Endothelial cell of umbilical vein (primary cell): ENCODE data around the gene INSRR.

ENCODE experiments used
- EZH2 ChIP-seq: IDR thresholded peaks from 2 replicates; pipeline ENCODE4 v1.6.1; 2012; ENCODE audit warnings: borderline replicate concordance, low read depth, mild to moderate bottlenecking, moderate library complexity, low read length, inconsistent platforms; ENCODE audit not compliant: severe bottlenecking
- FOS ChIP-seq: IDR thresholded peaks from 2 replicates; pipeline ENCODE4 v1.6.1; 2011; ENCODE audit warnings: mild to moderate bottlenecking, low read length, moderate library complexity, borderline replicate concordance; ENCODE audit not compliant: insufficient read depth
- GATA2 ChIP-seq: IDR thresholded peaks from 2 replicates; pipeline ENCODE4 v1.7.0; 2011; ENCODE audit warnings: low read depth, mild to moderate bottlenecking, moderate library complexity, mixed read lengths, low read length; ENCODE audit not compliant: insufficient read length, insufficient read depth
- JUN ChIP-seq: IDR thresholded peaks from 2 replicates; pipeline ENCODE4 v1.6.1; 2011; ENCODE audit warnings: borderline replicate concordance, low read depth; ENCODE audit not compliant: insufficient read length, insufficient read depth
- MYC ChIP-seq: IDR thresholded peaks from one replicate; pipeline ENCODE4 v1.6.1; 2011; ENCODE audit warnings: mild to moderate bottlenecking, low read depth, low read length
- POLR2A ChIP-seq: IDR thresholded peaks from 2 replicates; pipeline ENCODE4 v1.6.1; 2012; ENCODE audit warnings: low read depth, mild to moderate bottlenecking, control low read depth, low read length
- POLR2AphosphoS5 ChIP-seq: IDR thresholded peaks from 2 replicates; pipeline ENCODE4 v1.6.1; 2012; ENCODE audit warnings: low read depth, mild to moderate bottlenecking, control low read depth, low read length, moderate library complexity; ENCODE audit not compliant: insufficient read depth
- TF ChIP-seq, protein P1 (sequence below), 2 donors: IDR thresholded peaks; 1 replicate in 1 of 2; 2 replicates in 1 of 2; pipeline ENCODE4 v1.5.1; 2011; ENCODE audit warnings: low read length in 2 of 2, mild to moderate bottlenecking in 2 of 2, moderate library complexity in 2 of 2, control low read depth in 1 of 2, inconsistent platforms in 1 of 2, low read depth in 1 of 2; ENCODE audit not compliant: insufficient read depth in 1 of 2; ENCODE audit errors: extremely low read depth in 1 of 2
- TF ChIP-seq, protein P2 (sequence below): IDR thresholded peaks from 2 replicates; pipeline ENCODE4 v1.6.1; 2011; ENCODE audit not compliant: insufficient read depth, insufficient read length

DNA sequence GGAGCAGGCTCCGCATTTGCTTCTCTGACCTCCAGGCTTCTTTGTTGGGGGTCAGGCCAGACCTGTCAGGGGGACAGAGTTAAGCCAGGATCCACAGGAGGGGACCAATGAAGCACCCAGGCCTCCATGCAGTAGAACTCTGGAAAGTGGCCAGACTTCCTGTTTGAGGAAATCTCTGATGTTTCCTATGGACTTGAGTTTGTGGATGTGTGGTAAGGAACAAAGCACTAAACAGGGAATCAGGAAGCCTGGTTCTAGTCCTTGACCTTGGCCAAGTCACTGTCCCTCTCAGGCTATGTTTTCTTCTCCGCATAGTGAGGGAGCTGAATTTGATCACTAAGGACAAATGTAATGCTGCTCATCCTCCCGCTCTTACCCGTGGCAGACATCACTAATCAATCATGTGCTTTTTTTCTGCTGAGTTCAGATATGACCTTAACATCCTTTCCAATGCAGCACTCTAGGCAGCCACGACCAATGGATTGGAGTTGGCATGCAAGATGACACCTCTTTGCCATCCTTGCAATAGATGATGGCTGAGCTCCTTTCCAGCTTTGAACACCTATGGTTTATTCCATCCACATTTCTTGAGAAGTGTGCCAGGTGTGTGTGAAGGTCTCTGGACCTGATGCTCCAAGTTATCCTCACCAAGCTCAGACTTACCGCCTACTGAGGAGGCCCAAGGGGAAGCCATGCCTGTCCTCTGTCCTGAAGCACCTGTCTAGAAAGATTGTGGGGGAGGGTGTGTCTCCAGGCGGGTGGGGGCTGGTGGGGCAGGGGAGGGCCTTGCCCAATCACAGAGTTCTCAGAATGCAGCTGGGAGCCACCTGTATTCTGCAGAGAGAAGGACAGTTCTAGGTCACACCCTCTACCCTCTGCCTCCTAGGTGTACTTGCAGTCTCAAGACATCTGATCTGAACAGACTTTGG lies 52.1 kb downstream of the INSRR start:
- TF ChIP-seq, protein P1, sequence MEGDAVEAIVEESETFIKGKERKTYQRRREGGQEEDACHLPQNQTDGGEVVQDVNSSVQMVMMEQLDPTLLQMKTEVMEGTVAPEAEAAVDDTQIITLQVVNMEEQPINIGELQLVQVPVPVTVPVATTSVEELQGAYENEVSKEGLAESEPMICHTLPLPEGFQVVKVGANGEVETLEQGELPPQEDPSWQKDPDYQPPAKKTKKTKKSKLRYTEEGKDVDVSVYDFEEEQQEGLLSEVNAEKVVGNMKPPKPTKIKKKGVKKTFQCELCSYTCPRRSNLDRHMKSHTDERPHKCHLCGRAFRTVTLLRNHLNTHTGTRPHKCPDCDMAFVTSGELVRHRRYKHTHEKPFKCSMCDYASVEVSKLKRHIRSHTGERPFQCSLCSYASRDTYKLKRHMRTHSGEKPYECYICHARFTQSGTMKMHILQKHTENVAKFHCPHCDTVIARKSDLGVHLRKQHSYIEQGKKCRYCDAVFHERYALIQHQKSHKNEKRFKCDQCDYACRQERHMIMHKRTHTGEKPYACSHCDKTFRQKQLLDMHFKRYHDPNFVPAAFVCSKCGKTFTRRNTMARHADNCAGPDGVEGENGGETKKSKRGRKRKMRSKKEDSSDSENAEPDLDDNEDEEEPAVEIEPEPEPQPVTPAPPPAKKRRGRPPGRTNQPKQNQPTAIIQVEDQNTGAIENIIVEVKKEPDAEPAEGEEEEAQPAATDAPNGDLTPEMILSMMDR (IDR thresholded peaks at IDR 0.05; ENCODE audit: extremely low read depth in 1 of 2, insufficient read depth in 1 of 2, low read depth in 1 of 2, low read length in 2 of 2), result no peak
- TF ChIP-seq EZH2 (no peak), POLR2A (no peak), POLR2AphosphoS5 (no peak), GATA2 (no peak), FOS (no peak), JUN (no peak), MYC (no peak)
- TF ChIP-seq, protein P2, sequence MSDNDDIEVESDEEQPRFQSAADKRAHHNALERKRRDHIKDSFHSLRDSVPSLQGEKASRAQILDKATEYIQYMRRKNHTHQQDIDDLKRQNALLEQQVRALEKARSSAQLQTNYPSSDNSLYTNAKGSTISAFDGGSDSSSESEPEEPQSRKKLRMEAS, result no peak
